ENCODE results near the gene PCYT2.

- TF ChIP-seq, protein P1, sequence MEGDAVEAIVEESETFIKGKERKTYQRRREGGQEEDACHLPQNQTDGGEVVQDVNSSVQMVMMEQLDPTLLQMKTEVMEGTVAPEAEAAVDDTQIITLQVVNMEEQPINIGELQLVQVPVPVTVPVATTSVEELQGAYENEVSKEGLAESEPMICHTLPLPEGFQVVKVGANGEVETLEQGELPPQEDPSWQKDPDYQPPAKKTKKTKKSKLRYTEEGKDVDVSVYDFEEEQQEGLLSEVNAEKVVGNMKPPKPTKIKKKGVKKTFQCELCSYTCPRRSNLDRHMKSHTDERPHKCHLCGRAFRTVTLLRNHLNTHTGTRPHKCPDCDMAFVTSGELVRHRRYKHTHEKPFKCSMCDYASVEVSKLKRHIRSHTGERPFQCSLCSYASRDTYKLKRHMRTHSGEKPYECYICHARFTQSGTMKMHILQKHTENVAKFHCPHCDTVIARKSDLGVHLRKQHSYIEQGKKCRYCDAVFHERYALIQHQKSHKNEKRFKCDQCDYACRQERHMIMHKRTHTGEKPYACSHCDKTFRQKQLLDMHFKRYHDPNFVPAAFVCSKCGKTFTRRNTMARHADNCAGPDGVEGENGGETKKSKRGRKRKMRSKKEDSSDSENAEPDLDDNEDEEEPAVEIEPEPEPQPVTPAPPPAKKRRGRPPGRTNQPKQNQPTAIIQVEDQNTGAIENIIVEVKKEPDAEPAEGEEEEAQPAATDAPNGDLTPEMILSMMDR (IDR thresholded peaks at IDR 0.05; ENCODE audit: low read length): no peak
- no peak for TF ChIP-seq EZH2 (IDR thresholded peaks at IDR 0.05; ENCODE audit: borderline replicate concordance, low read length)
Measured at GRCh38 chr17:81878294-81878693, 32.9 kb downstream of the PCYT2 start.

Measured in OCI-LY1 (cell line).